H1 (cell line): ENCODE results near the gene YOD1. TPM values are rescaled to one million over a fixed set of nuclear protein-coding genes. Genes with fewer than 3 reads are reported as not detected.

Source experiments
- CTCF ChIA-PET: fragments of 300-600 bp; sonication (Branson Sonifier 250); formaldehyde crosslinking; loops from one replicate; lab custom pipeline; 2021; ENCODE audit not compliant: partially characterized antibody; lab: Charles Lee
- POLR2A ChIA-PET: fragments of 300-600 bp; sonication (Branson Sonifier 250); formaldehyde crosslinking; loops from one replicate; lab custom pipeline; 2021; ENCODE audit warnings: inconsistent platforms; ENCODE audit not compliant: partially characterized antibody; lab: Charles Lee
- DNase-seq, 2 experiments: peaks; one replicate each; pipeline versions ENCODE4 v3.0.0 to v3.0.0-alpha.2; 2010 to 2022; ENCODE audit warnings: low spot score in 2 of 2, low read depth in 1 of 2, mixed read lengths in 1 of 2
- FAIRE-seq: peaks from 2 replicates; lab custom pipeline; 2011; peaks lifted over from hg19 to GRCh38; lab: Jason Lieb, UNC
- H2AFZ ChIP-seq: 2 replicates; pipeline ENCODE4 v1.8.1; 2012; ENCODE audit warnings: low read length, inconsistent platforms
- H2AK5ac ChIP-seq: 2 replicates; pipeline ENCODE4 v1.6.1; 2013; ENCODE audit warnings: low read depth, low read length
- H2BK120ac ChIP-seq: replicated peaks from 2 replicates; pipeline ENCODE3; 2013; ENCODE audit warnings: low read depth, low read length, inconsistent platforms
- H2BK12ac ChIP-seq: 2 replicates; pipeline ENCODE4 v1.6.1; 2013; ENCODE audit warnings: low read depth, low read length
- H2BK15ac ChIP-seq: 2 replicates; pipeline ENCODE4 v1.6.1; 2013; ENCODE audit warnings: low read length
- H2BK20ac ChIP-seq: 2 replicates; pipeline ENCODE4 v1.6.1; 2013; ENCODE audit warnings: low read length
- H2BK5ac ChIP-seq: 2 replicates; pipeline ENCODE4 v1.6.1; 2013; ENCODE audit warnings: low read depth, low read length
- H3K14ac ChIP-seq: 2 replicates; pipeline ENCODE4 v1.6.1; 2013; ENCODE audit warnings: inconsistent platforms; ENCODE audit not compliant: insufficient read length
- H3K18ac ChIP-seq: 2 replicates; pipeline ENCODE4 v1.6.1; 2013; ENCODE audit warnings: low read length; ENCODE audit errors: extremely low read depth
- H3K23ac ChIP-seq: 2 replicates; pipeline ENCODE4 v1.6.1; 2013; ENCODE audit warnings: inconsistent platforms; ENCODE audit not compliant: insufficient read length
- H3K23me2 ChIP-seq: 2 replicates; pipeline ENCODE4 v1.6.1; 2013; ENCODE audit warnings: low read depth, low read length
- H3K27ac ChIP-seq: 2 replicates; pipeline ENCODE4 v1.6.1; 2011; ENCODE audit warnings: low read depth, low read length, inconsistent platforms
- H3K27me3 ChIP-seq, 4 experiments: replicated peaks in 1 of 4; 1 replicate in 1 of 4; 2 replicates in 3 of 4; pipeline versions ENCODE4 v1.6.1 to v1.8.1; 2011 to 2013; ENCODE audit warnings: low read length in 3 of 4, mild to moderate bottlenecking in 3 of 4, inconsistent platforms in 2 of 4, mixed read lengths in 2 of 4, moderate library complexity in 1 of 4; ENCODE audit not compliant: control insufficient read depth in 3 of 4, insufficient read depth in 3 of 4; ENCODE audit errors: extremely low read depth in 1 of 4
- H3K36me3 ChIP-seq, 4 experiments: 2 replicates each; pipeline versions ENCODE4 v1.6.1 to v1.8.1; 2011 to 2013; ENCODE audit warnings: mild to moderate bottlenecking in 4 of 4, low read length in 3 of 4, moderate library complexity in 2 of 4, control low read depth in 1 of 4, inconsistent platforms in 1 of 4; ENCODE audit not compliant: insufficient read depth in 4 of 4, control insufficient read depth in 2 of 4
- H3K4ac ChIP-seq: replicated peaks from 2 replicates; pipeline ENCODE3; 2013; ENCODE audit warnings: low read length, low read depth, mixed read lengths, inconsistent platforms; ENCODE audit not compliant: insufficient read length
- H3K4me1 ChIP-seq, 4 experiments: replicated peaks in 1 of 4; 1 replicate in 1 of 4; 2 replicates in 3 of 4; pipeline versions ENCODE4 v1.6.1 to v1.8.1; 2011 to 2013; ENCODE audit warnings: low read length in 3 of 4, inconsistent platforms in 2 of 4, mixed read lengths in 1 of 4; ENCODE audit not compliant: insufficient read depth in 4 of 4, control insufficient read depth in 3 of 4
- H3K4me2 ChIP-seq, 2 experiments: 2 replicates each; pipeline versions ENCODE4 v1.6.1 to v1.8.1; 2011 to 2013; ENCODE audit warnings: low read depth in 2 of 2, low read length in 2 of 2, control low read depth in 1 of 2, inconsistent platforms in 1 of 2, mild to moderate bottlenecking in 1 of 2; ENCODE audit not compliant: insufficient read depth in 1 of 2
- H3K4me3 ChIP-seq, 4 experiments: fragments of 200-600, 300-600 bp in 1 of 4; sonication (generic), shearing (Covaris generic), sonication (Bioruptor Twin) in 1 of 4; 2 replicates each; pipeline versions ENCODE4 v1.5.1 to v1.8.1; 2011 to 2016; ENCODE audit warnings: low read length in 4 of 4, low read depth in 3 of 4, control low read depth in 2 of 4, inconsistent platforms in 2 of 4, mild to moderate bottlenecking in 2 of 4, mixed read lengths in 1 of 4, moderate library complexity in 1 of 4; ENCODE audit not compliant: insufficient read depth in 2 of 4; ENCODE audit errors: extremely low read depth in 1 of 4
- H3K56ac ChIP-seq: replicated peaks from 2 replicates; pipeline ENCODE3; 2013; ENCODE audit warnings: low read depth, mild to moderate bottlenecking, mixed read lengths, low read length, inconsistent platforms; ENCODE audit not compliant: insufficient read length
- H3K79me1 ChIP-seq: 2 replicates; pipeline ENCODE4 v1.6.1; 2013; ENCODE audit warnings: low read depth, low read length, control low read depth
- H3K79me2 ChIP-seq, 2 experiments: 2 replicates each; pipeline versions ENCODE4 v1.6.1 to v1.8.1; 2012 to 2013; ENCODE audit warnings: low read length in 2 of 2, mild to moderate bottlenecking in 2 of 2, inconsistent platforms in 1 of 2; ENCODE audit not compliant: insufficient read depth in 2 of 2, control insufficient read depth in 1 of 2
- H3K9ac ChIP-seq, 4 experiments: replicated peaks in 1 of 4; 1 replicate in 1 of 4; 2 replicates in 3 of 4; pipeline versions ENCODE4 v1.6.1 to v1.8.1; 2011 to 2013; ENCODE audit warnings: low read depth in 3 of 4, low read length in 3 of 4, control low read depth in 2 of 4, mild to moderate bottlenecking in 2 of 4, moderate library complexity in 2 of 4, inconsistent platforms in 1 of 4; ENCODE audit errors: extremely low read depth in 1 of 4
- H3K9me3 ChIP-seq, 2 experiments: 2 replicates each; pipeline versions ENCODE4 v1.6.1 to v1.8.1; 2012 to 2013; ENCODE audit warnings: mild to moderate bottlenecking in 2 of 2, moderate library complexity in 2 of 2, control low read depth in 1 of 2, inconsistent platforms in 1 of 2, low read depth in 1 of 2, low read length in 1 of 2, mixed read lengths in 1 of 2; ENCODE audit not compliant: insufficient read depth in 2 of 2
- H4K20me1 ChIP-seq, 2 experiments: replicated peaks in 1 of 2; 2 replicates each; pipeline versions ENCODE3 to v1.8.1; 2011 to 2013; ENCODE audit warnings: inconsistent platforms in 2 of 2, low read length in 2 of 2, mild to moderate bottlenecking in 1 of 2; ENCODE audit not compliant: insufficient read depth in 2 of 2, control insufficient read depth in 1 of 2
- H4K5ac ChIP-seq: 2 replicates; pipeline ENCODE4 v1.6.1; 2013; ENCODE audit warnings: low read length, low read depth, mixed read lengths, inconsistent platforms; ENCODE audit not compliant: insufficient read length
- H4K8ac ChIP-seq: 2 replicates; pipeline ENCODE4 v1.8.0; 2013; ENCODE audit warnings: mild to moderate bottlenecking, moderate library complexity, low read length, inconsistent platforms; ENCODE audit not compliant: insufficient read depth; ENCODE audit errors: extremely low read depth
- H4K91ac ChIP-seq: replicated peaks from 2 replicates; pipeline ENCODE3; 2013; ENCODE audit warnings: low read length, mixed read lengths, inconsistent platforms; ENCODE audit not compliant: insufficient read length
- RBBP5 ChIP-seq: IDR thresholded peaks from 2 replicates; pipeline ENCODE4 v1.7.1; 2012; ENCODE audit warnings: low read depth, mild to moderate bottlenecking, inconsistent platforms, low read length, moderate library complexity, borderline replicate concordance
- WGBS, 2 experiments: shearing (Covaris generic) in 1 of 2; methylation state at CpG; one replicate each; pipeline versions ENCODE4 v1.1.6 to v1.1.7; 2013 to 2015; ENCODE audit warnings: low lambda C conversion rate in 2 of 2, mixed read lengths in 2 of 2, inconsistent platforms in 1 of 2, low coverage in 1 of 2, missing lambda C conversion rate in 1 of 2; ENCODE audit not compliant: insufficient replicate concordance in 2 of 2, insufficient coverage in 1 of 2, insufficient read length in 1 of 2; ENCODE audit errors: extremely low coverage in 1 of 2, missing lambda C conversion rate in 1 of 2; 5-methylcytosine and 5-hydroxymethylcytosine counted together
- polyA plus RNA-seq, 7 experiments: library from polyadenylated mRNA; depleted of rRNA in 3 of 7; stranded (reverse) in 5 of 7; unstranded in 2 of 7; fragments of >200 nt in 5 of 7; fragments of 200-250 nt in 2 of 7; gene quantifications; 1 replicate in 5 of 7; 2 replicates in 1 of 7; 4 replicates in 1 of 7; pipeline versions ENCODE4 v1.2.1 to v1.2.3, GENCODE V29; 2011 to 2013; ENCODE audit warnings: missing spikeins in 2 of 7, mixed read lengths in 2 of 7
- total RNA-seq: library from RNA; stranded (reverse); fragmentation: NEBNext Ultra II Directional; extraction: Animal tissue kit (Norgen Biotek cat#: 25700); gene quantifications from 2 replicates; pipeline ENCODE4 v1.2.1, GENCODE V29; 2021

YOD1 gene
- total and polyA plus RNA-seq, 2 of the 8 experiments (the other 6 are each of a cell fraction or from before 2014, with no cell fraction given) = 1.9 to 11.8 TPM

DNA sequence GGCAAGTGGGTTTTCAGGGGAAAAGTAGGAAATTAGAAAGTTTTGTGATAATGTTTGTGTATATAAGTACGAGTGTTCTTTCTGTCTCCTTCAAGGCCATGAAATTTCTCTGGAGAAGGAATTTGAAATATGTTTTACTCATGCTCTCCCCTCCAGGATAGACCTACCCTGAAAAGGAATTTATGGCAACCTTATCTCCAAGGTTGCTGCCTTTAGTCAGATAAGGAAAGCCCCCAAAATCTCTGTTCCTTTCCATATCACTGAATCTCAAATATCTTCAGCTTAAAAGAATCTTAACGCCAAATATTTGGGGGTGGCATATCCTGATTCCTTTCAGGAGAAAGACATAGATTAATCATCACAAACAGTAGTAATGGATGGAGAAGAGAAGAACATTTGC, 37.2 kb upstream of the YOD1 start:
- Histone ChIP-seq H4K91ac (no peak overlapping the region), H3K9ac (no peak overlapping the region), H3K4ac (no peak overlapping the region), H3K79me1 (no peaks in the 10 kb centered on the region), H3K56ac (no peak overlapping the region), H3K4me1 (peaks cover 0 to 3% (median 0%) of the 10 kb centered on the region in 4 experiments; a peak in 2 of 7 replicates), H3K27ac (no peak overlapping the region), H3K18ac (no peak overlapping the region), H3K4me2 (no peak overlapping the region), H4K5ac (no peak overlapping the region), H4K20me1 (no peaks in the 10 kb centered on the region), H3K79me2 (no peaks in the 10 kb centered on the region), H2BK12ac (no peak overlapping the region), H2BK15ac (no peak overlapping the region), H4K8ac (no peak overlapping the region), H2AK5ac (no peak overlapping the region), H3K4me3 (no peak overlapping the region), H2BK5ac (no peak overlapping the region), H2AFZ (no peak overlapping the region), H3K23me2 (no peaks in the 10 kb centered on the region), H3K23ac (no peak overlapping the region), H3K36me3 (no peaks in the 10 kb centered on the region; a peak in 1 of 8 replicates), H3K14ac (no peak overlapping the region), H2BK20ac (no peak overlapping the region), H3K9me3 (no peaks in the 10 kb centered on the region), H2BK120ac (no peak overlapping the region), H3K27me3 (no peaks in the 10 kb centered on the region)
- no peak for TF ChIP-seq RBBP5
- POLR2A ChIA-PET = no interaction called here
- 96% methylated on average over 2 of the region's 2 CpGs; no CpG with 5 or more reads in 1 of the 2 experiments for WGBS, 2 experiments
- FAIRE-seq = no peak
- no peak for DNase-seq
- CTCF ChIA-PET = interaction anchor here (0.6 to 1.0 kb wide), 2 partner anchors 10 to 325 kb away, joined by 3 to 7 read pairs; no protein-coding TSS in a partner anchor
